HepG2 (cell line): ENCODE results near the gene FUT3. TPM values are rescaled to one million over a fixed set of nuclear protein-coding genes. Genes with fewer than 3 reads are reported as not detected.

Source experiments
- ARID2 ChIP-seq: sonication (generic); formaldehyde crosslinking; IDR thresholded peaks from 2 replicates; pipeline ENCODE4 v1.8.1; 2022; ENCODE audit warnings: mild to moderate bottlenecking, missing genetic modification reagents, borderline replicate concordance
- IRF9 ChIP-seq: sonication (generic); formaldehyde crosslinking; IDR thresholded peaks from 2 replicates; pipeline ENCODE4 v1.8.0; 2022; ENCODE audit warnings: missing genetic modification reagents, mild to moderate bottlenecking, borderline replicate concordance
- LRRFIP1 ChIP-seq: sonication (generic); formaldehyde crosslinking; conservative IDR thresholded peaks from 2 replicates; pipeline ENCODE4 v1.4.0; 2020; ENCODE audit warnings: missing genetic modification reagents
- NR3C1 ChIP-seq: sonication (generic); formaldehyde crosslinking; IDR thresholded peaks from 2 replicates; pipeline ENCODE4 v1.4.0; 2020; ENCODE audit warnings: missing genetic modification reagents
- POLR2G ChIP-seq: fragments of 200-400 bp; formaldehyde crosslinking; IDR thresholded peaks from 2 replicates; pipeline ENCODE4 v1.6.1; 2018; ENCODE audit warnings: mild to moderate bottlenecking, low read depth, low read length, moderate library complexity
- RBM22 ChIP-seq: fragments of 200-400 bp; formaldehyde crosslinking; optimal IDR thresholded peaks from 2 replicates; pipeline ENCODE3; 2017; ENCODE audit warnings: mild to moderate bottlenecking, low read length, moderate library complexity
- RXRA ChIP-seq: sonication (generic); formaldehyde crosslinking; IDR thresholded peaks from 2 replicates; pipeline ENCODE4 v1.5.1; 2020; ENCODE audit warnings: missing genetic modification reagents
- YEATS2 ChIP-seq: sonication (generic); formaldehyde crosslinking; IDR thresholded peaks from 2 replicates; pipeline ENCODE4 v1.4.0; 2020; ENCODE audit warnings: missing genetic modification reagents, borderline replicate concordance
- ZBTB42 ChIP-seq: sonication (generic); formaldehyde crosslinking; IDR thresholded peaks from 2 replicates; pipeline ENCODE4 v1.5.0; 2020; ENCODE audit warnings: mild to moderate bottlenecking, missing genetic modification reagents
- ZBTB44 ChIP-seq: sonication (generic); formaldehyde crosslinking; IDR thresholded peaks from 2 replicates; pipeline ENCODE4 v1.4.0; 2020; ENCODE audit warnings: missing genetic modification reagents
- ZNF235 ChIP-seq: sonication (generic); formaldehyde crosslinking; IDR thresholded peaks from 2 replicates; pipeline ENCODE4 v1.8.1; 2023; ENCODE audit warnings: mild to moderate bottlenecking, missing genetic modification reagents, borderline replicate concordance
- ZNF609 ChIP-seq: sonication (generic); formaldehyde crosslinking; IDR thresholded peaks from 2 replicates; pipeline ENCODE4 v1.4.0; 2020; ENCODE audit warnings: mild to moderate bottlenecking, missing genetic modification reagents, borderline replicate concordance
- ZNF710 ChIP-seq: sonication (generic); formaldehyde crosslinking; IDR thresholded peaks from 2 replicates; pipeline ENCODE4 v1.5.0; 2020; ENCODE audit warnings: mild to moderate bottlenecking, missing genetic modification reagents, borderline replicate concordance
- ZNF839 ChIP-seq: sonication (generic); formaldehyde crosslinking; IDR thresholded peaks from 2 replicates; pipeline ENCODE4 v1.4.0; 2020; ENCODE audit warnings: missing genetic modification reagents, mild to moderate bottlenecking, borderline replicate concordance
- ZSCAN30 ChIP-seq: sonication (generic); formaldehyde crosslinking; IDR thresholded peaks from 2 replicates; pipeline ENCODE4 v1.5.0; 2020; ENCODE audit warnings: mild to moderate bottlenecking, missing genetic modification reagents
- polyA plus RNA-seq, 8 experiments: library from polyadenylated mRNA; depleted of rRNA in 3 of 8; stranded (reverse) in 7 of 8; unstranded in 1 of 8; fragments of >200 nt; fragmentation: Illumina TruSeq in 4 of 8; extraction: Trizol in 4 of 8; gene quantifications; 2 replicates each; pipeline versions ENCODE4 v1.2.1 to v1.2.3, GENCODE V29; 2011 to 2016; ENCODE audit warnings: low read depth in 4 of 8, missing spikeins in 1 of 8, mixed read lengths in 1 of 8; ENCODE audit not compliant: insufficient read depth in 1 of 8
- total RNA-seq, 5 experiments: library from RNA; depleted of rRNA; stranded (reverse); fragments of >200 nt; fragmentation: Illumina TruSeq; extraction: Trizol; gene quantifications; 2 replicates each; pipeline ENCODE4 v1.2.3, GENCODE V29; 2016; ENCODE audit warnings: low read depth in 1 of 5

Gene FUT3
- total and polyA plus RNA-seq, 2 of the 13 experiments (the other 11 are each of a cell fraction or from before 2014, with no cell fraction given): 0.53 to 1.1 TPM

GRCh38 chr19:5839065-5840017, 11.9 kb downstream of the FUT3 start, which contains the start of gene FUT6 (continued):
- TF ChIP-seq ZBTB44 (no peak), ZNF235 (CRISPR knock-in tag) (0 out of 2 replicates have a peak, but pooled peaks have one; percentile 45), ARID2 (CRISPR knock-in tag) (peak; percentile 3; the same call in 1 of the 2 replicates), YEATS2 (CRISPR knock-in tag) (no peak; the same call in 1 of the 2 replicates), RBM22 (no peak), ZNF609 (peak; percentile 64), ZNF710 (CRISPR knock-in tag) (peak; percentile 63; the same call in 1 of the 2 replicates), IRF9 (CRISPR knock-in tag) (no peak), ZNF839 (no peak), NR3C1 (CRISPR knock-in tag) (no peak), ZSCAN30 (CRISPR knock-in tag) (no peak), POLR2G (peak; percentile 60), LRRFIP1 (CRISPR knock-in tag) (no peak), ZBTB42 (CRISPR knock-in tag) (0 out of 2 replicates have a peak, but pooled peaks have one; percentile 51), RXRA (CRISPR knock-in tag) (no peak; the same call in none of the 2 replicates)
